ENCODE measurements around the gene STUB1. TPM values are rescaled to one million over a fixed set of nuclear protein-coding genes. Genes with fewer than 3 reads are reported as not detected.

STUB1 gene
- polyA plus RNA-seq, 2 of the 4 experiments (the other 2 are of a cell fraction): 60.6 to 93.5 TPM

DNA sequence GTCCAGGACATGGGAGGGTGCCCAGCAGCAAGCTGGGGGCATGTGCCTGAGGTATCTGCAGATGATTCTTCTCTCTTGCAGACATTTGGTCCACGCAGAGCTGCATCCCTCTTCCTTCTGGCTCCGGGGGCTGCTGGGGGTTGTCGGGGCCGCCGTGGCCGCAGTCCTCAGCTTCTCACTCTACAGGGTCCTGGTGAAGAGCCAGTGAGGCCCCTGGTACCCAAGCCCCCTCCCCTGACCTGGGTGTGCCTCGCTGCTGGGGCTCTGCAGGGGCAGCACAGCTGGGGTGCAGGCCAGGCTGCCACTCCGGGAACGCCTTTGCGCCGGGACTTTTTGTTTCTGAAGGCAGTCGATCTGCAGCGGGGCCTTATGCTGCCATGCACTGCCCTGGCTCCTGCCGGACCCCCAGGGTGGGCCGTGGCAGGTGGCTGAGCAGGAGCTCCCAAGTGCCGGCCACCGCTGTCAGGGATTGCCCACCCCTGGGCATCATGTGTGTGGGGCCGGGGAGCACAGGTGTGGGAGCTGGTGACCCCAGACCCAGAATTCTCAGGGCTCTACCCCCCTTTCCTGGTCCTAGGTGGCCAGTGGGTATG, 6.7 kb upstream of the STUB1 start:
- no peak overlapping the region for H3K4me3 ChIP-seq
- H3K4me2 ChIP-seq: no peak overlapping the region
- ChIA-PET POLR2A (no interaction called here), CTCF (interaction anchor here (1.1 to 1.4 kb wide), 3 partner anchors 12 to 20 kb away, joined by 3 to 10 read pairs (median 4); no protein-coding TSS in a partner anchor)
- no peak for DNase-seq (ENCODE audit: low read depth in 1 of 2, low spot score in 1 of 2)
- TF ChIP-seq POLR2AphosphoS2 (conservative IDR thresholded peaks at IDR 0.05; ENCODE audit: low read length) (no peak), CBX2 (IDR thresholded peaks at IDR 0.05; ENCODE audit: borderline replicate concordance, low read depth) (no peak), FOSB (CRISPR knock-in tag; IDR thresholded peaks at IDR 0.05) (no peak), CHD2 (IDR thresholded peaks at IDR 0.05; ENCODE audit: low read length, partially characterized antibody) (no peak), JUNB (IDR thresholded peaks at IDR 0.05) (no peak), ZC3H11A (IDR thresholded peaks at IDR 0.05) (no peak), ZFP36 (IDR thresholded peaks at IDR 0.05; ENCODE audit: borderline replicate concordance, partially characterized antibody) (no peak), RAD21 (conservative IDR thresholded peaks at IDR 0.05 in 1 of 2, IDR thresholded peaks at IDR 0.05 in 1 of 2) (no peak), ESRRA (IDR thresholded peaks at IDR 0.05; ENCODE audit: borderline replicate concordance, low read length) (no peak), CEBPB (IDR thresholded peaks at IDR 0.05) (no peak), HEYL (CRISPR knock-in tag; IDR thresholded peaks at IDR 0.05) (no peak), POLR2A (IDR thresholded peaks at IDR 0.05; ENCODE audit: low read length) (no peak), RNF2 (IDR thresholded peaks at IDR 0.05; ENCODE audit: borderline replicate concordance, low read depth) (no peak)
- TF ChIP-seq, protein P1, sequence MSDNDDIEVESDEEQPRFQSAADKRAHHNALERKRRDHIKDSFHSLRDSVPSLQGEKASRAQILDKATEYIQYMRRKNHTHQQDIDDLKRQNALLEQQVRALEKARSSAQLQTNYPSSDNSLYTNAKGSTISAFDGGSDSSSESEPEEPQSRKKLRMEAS (IDR thresholded peaks at IDR 0.05): no peak
- TF ChIP-seq, protein P2, sequence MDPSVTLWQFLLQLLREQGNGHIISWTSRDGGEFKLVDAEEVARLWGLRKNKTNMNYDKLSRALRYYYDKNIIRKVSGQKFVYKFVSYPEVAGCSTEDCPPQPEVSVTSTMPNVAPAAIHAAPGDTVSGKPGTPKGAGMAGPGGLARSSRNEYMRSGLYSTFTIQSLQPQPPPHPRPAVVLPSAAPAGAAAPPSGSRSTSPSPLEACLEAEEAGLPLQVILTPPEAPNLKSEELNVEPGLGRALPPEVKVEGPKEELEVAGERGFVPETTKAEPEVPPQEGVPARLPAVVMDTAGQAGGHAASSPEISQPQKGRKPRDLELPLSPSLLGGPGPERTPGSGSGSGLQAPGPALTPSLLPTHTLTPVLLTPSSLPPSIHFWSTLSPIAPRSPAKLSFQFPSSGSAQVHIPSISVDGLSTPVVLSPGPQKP (IDR thresholded peaks at IDR 0.05; ENCODE audit: low read depth, low read length): no peak
- WGBS (ENCODE audit: missing lambda C conversion rate): 100% methylated on average over 1 of the region's 18 CpGs
- ATAC-seq: no peak
- H3K4me1 ChIP-seq: peaks cover 23% of the 10 kb centered on the region
- no peaks in the 10 kb centered on the region for H3K9me3 ChIP-seq
- FAIRE-seq: no peak
- H3K27ac ChIP-seq: peak overlapping the region in 1 of 2 experiments; percentile 58; a peak in 3 of 6 replicates

DNA sequence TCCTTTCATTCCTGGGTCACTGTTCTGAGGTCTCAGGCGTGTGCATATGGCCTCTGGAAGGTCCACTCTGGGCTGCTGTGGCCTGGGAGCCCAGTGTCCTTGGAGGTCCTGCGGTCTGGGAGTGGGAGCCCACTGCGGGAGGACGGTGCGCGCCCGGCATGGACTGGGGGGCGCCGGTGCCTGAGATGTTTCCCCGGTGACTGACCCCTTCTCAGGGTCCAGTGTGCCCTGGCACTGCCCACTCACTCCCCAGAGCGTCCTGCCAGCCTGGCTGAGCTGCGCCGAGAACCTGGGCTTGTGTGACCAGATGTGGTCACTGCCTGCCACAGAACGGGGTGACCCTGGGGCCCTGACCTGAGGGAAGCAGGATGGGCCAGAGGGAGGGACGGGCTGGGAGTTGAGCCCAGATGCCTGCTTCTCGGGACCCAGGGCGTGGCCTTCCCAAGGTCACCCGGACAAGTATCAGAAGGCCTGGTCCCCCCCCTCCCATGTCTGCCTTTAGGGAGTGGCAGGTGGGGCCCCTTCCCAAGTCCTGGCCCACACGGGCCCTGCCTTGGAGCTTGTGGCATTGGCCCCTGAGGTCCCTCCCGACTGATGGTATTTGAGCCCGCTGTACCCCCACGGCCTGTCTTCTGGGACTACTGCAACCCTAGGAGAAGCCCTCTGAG, 5.9 kb upstream of the STUB1 start:
- Histone ChIP-seq H3K4me2 (peak overlapping the region; percentile 98), H3K4me1 (peaks cover 24% of the 10 kb centered on the region), H3K27ac (peak overlapping the region in 1 of 2 experiments; percentile 84; a peak in 3 of 6 replicates), H3K9me3 (no peaks in the 10 kb centered on the region), H3K4me3 (no peak overlapping the region)
- ChIA-PET CTCF (interaction anchor here (1.4 to 2.6 kb wide), 2 partner anchors 8 to 13 kb away, joined by 10 to 21 read pairs; partner anchors contain the start of gene RHOT2), POLR2A (interaction anchor here (1.2 to 1.3 kb wide), 2 partner anchors 14 to 25 kb away, joined by 3 to 6 read pairs; partner anchors contain the start of gene WDR90)
- DNase-seq (ENCODE audit: low read depth in 1 of 2, low spot score in 1 of 2) (no peak), FAIRE-seq (no peak), ATAC-seq (no peak)
- 77% methylated on average over 12 of the region's 22 CpGs for WGBS (ENCODE audit: missing lambda C conversion rate)
- TF ChIP-seq, protein P3, sequence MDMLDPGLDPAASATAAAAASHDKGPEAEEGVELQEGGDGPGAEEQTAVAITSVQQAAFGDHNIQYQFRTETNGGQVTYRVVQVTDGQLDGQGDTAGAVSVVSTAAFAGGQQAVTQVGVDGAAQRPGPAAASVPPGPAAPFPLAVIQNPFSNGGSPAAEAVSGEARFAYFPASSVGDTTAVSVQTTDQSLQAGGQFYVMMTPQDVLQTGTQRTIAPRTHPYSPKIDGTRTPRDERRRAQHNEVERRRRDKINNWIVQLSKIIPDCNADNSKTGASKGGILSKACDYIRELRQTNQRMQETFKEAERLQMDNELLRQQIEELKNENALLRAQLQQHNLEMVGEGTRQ (IDR thresholded peaks at IDR 0.05): no peak
- TF ChIP-seq EP300 (IDR thresholded peaks at IDR 0.05) (no peak), ZSCAN20 (CRISPR knock-in tag; IDR thresholded peaks at IDR 0.05) (no peak), RCOR1 (IDR thresholded peaks at IDR 0.05; ENCODE audit: low read depth, low read length) (no peak), KDM1A (IDR thresholded peaks at IDR 0.05; ENCODE audit: low read depth) (no peak), ZFP36 (IDR thresholded peaks at IDR 0.05; ENCODE audit: borderline replicate concordance, partially characterized antibody) (no peak), MAZ (IDR thresholded peaks at IDR 0.05; ENCODE audit: borderline replicate concordance, low read depth, low read length) (no peak), MYC (IDR thresholded peaks at IDR 0.05; ENCODE audit: borderline replicate concordance, low read length) (no peak), HEYL (CRISPR knock-in tag; IDR thresholded peaks at IDR 0.05) (no peak), MAFK (IDR thresholded peaks at IDR 0.05; ENCODE audit: partially characterized antibody) (no peak), TFCP2L1 (CRISPR knock-in tag; IDR thresholded peaks at IDR 0.05) (no peak), ZNF302 (CRISPR knock-in tag; IDR thresholded peaks at IDR 0.05) (no peak), JUNB (IDR thresholded peaks at IDR 0.05) (no peak), ESRRA (IDR thresholded peaks at IDR 0.05; ENCODE audit: borderline replicate concordance, low read length) (no peak)
- TF ChIP-seq, protein P4, sequence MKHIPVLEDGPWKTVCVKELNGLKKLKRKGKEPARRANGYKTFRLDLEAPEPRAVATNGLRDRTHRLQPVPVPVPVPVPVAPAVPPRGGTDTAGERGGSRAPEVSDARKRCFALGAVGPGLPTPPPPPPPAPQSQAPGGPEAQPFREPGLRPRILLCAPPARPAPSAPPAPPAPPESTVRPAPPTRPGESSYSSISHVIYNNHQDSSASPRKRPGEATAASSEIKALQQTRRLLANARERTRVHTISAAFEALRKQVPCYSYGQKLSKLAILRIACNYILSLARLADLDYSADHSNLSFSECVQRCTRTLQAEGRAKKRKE (CRISPR knock-in tag; IDR thresholded peaks at IDR 0.05; ENCODE audit: low read depth): no peak
- TF ChIP-seq, protein P5, sequence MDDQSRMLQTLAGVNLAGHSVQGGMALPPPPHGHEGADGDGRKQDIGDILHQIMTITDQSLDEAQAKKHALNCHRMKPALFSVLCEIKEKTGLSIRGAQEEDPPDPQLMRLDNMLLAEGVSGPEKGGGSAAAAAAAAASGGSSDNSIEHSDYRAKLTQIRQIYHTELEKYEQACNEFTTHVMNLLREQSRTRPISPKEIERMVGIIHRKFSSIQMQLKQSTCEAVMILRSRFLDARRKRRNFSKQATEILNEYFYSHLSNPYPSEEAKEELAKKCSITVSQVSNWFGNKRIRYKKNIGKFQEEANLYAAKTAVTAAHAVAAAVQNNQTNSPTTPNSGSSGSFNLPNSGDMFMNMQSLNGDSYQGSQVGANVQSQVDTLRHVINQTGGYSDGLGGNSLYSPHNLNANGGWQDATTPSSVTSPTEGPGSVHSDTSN (IDR thresholded peaks at IDR 0.05): no peak
